ENCODE measurements around the gene ESPNL.
A peak's percentile ranks its signal among the peaks of the same experiment; 100 is the strongest.

ESPNL gene

GRCh38 chr2:238142382-238143205, 42.5 kb downstream of the ESPNL start:
- H3K36me3 ChIP-seq (ENCODE audit: insufficient read depth, low read length): no peaks in the 10 kb centered on the region
- H3K9me3 ChIP-seq (ENCODE audit: insufficient read depth, low read depth, low read length): no peaks in the 10 kb centered on the region
- no peak overlapping the region for H3K4me2 ChIP-seq (ENCODE audit: low read depth, low read length, poor library complexity, severe bottlenecking)
- TF ChIP-seq EZH2phosphoT487 (IDR thresholded peaks at IDR 0.05; ENCODE audit: borderline replicate concordance): no peak
- TF ChIP-seq CTCF (conservative IDR thresholded peaks at IDR 0.05; ENCODE audit: low read length): no peak
- no peak overlapping the region for H3K4me3 ChIP-seq (ENCODE audit: low read length, poor library complexity, severe bottlenecking)
- peaks cover 17% of the 10 kb centered on the region for H3K4me1 ChIP-seq (ENCODE audit: insufficient read depth, low read length, poor library complexity, severe bottlenecking)
- no peaks in the 10 kb centered on the region for H4K20me1 ChIP-seq (ENCODE audit: insufficient read depth, low read length, poor library complexity, severe bottlenecking)
- no peak overlapping the region for H2AFZ ChIP-seq (ENCODE audit: low read length)
- peak overlapping the region; percentile 49 for H3K9ac ChIP-seq (ENCODE audit: low read depth, low read length, poor library complexity, severe bottlenecking)
- H3K79me2 ChIP-seq (ENCODE audit: insufficient read depth, low read length): no peaks in the 10 kb centered on the region
- no peaks in the 10 kb centered on the region for H3K9me2 ChIP-seq (replicated peaks; ENCODE audit: low read depth, low read length)
- no peaks in the 10 kb centered on the region for H3F3A ChIP-seq (ENCODE audit: low read depth)
- no peaks in the 10 kb centered on the region for H3K27me3 ChIP-seq (ENCODE audit: insufficient read depth, low read length, poor library complexity, severe bottlenecking)

GRCh38 chr2:238143239-238143951, 43.3 kb downstream of the ESPNL start:
- Histone ChIP-seq H3K27me3 (ENCODE audit: insufficient read depth, low read length, poor library complexity, severe bottlenecking) (no peaks in the 10 kb centered on the region), H3K4me2 (ENCODE audit: low read depth, low read length, poor library complexity, severe bottlenecking) (no peak overlapping the region), H3K9ac (ENCODE audit: low read depth, low read length, poor library complexity, severe bottlenecking) (no peak overlapping the region), H3K9me3 (ENCODE audit: insufficient read depth, low read depth, low read length) (no peaks in the 10 kb centered on the region), H4K20me1 (ENCODE audit: insufficient read depth, low read length, poor library complexity, severe bottlenecking) (no peaks in the 10 kb centered on the region), H3K9me2 (replicated peaks; ENCODE audit: low read depth, low read length) (no peaks in the 10 kb centered on the region), H3K4me1 (ENCODE audit: insufficient read depth, low read length, poor library complexity, severe bottlenecking) (peaks cover 17% of the 10 kb centered on the region), H3K79me2 (ENCODE audit: insufficient read depth, low read length) (no peaks in the 10 kb centered on the region), H3K4me3 (ENCODE audit: low read length, poor library complexity, severe bottlenecking) (no peak overlapping the region), H3F3A (ENCODE audit: low read depth) (no peaks in the 10 kb centered on the region), H2AFZ (ENCODE audit: low read length) (no peak overlapping the region), H3K36me3 (ENCODE audit: insufficient read depth, low read length) (no peaks in the 10 kb centered on the region)
- TF ChIP-seq CTCF (conservative IDR thresholded peaks at IDR 0.05; ENCODE audit: low read length) (no peak), EZH2phosphoT487 (IDR thresholded peaks at IDR 0.05; ENCODE audit: borderline replicate concordance) (no peak)

GRCh38 chr2:238144262-238144661, 44.1 kb downstream of the ESPNL start:
- TF ChIP-seq EZH2phosphoT487 (IDR thresholded peaks at IDR 0.05; ENCODE audit: borderline replicate concordance) (no peak), CTCF (conservative IDR thresholded peaks at IDR 0.05; ENCODE audit: low read length) (no peak)
- H3K4me1 ChIP-seq (ENCODE audit: insufficient read depth, low read length, poor library complexity, severe bottlenecking): peaks cover 17% of the 10 kb centered on the region
- H2AFZ ChIP-seq (ENCODE audit: low read length): no peak overlapping the region
- no peak overlapping the region for H3K4me2 ChIP-seq (ENCODE audit: low read depth, low read length, poor library complexity, severe bottlenecking)
- H3K4me3 ChIP-seq (ENCODE audit: low read length, poor library complexity, severe bottlenecking): no peak overlapping the region
- no peaks in the 10 kb centered on the region for H3K79me2 ChIP-seq (ENCODE audit: insufficient read depth, low read length)
- H3F3A ChIP-seq (ENCODE audit: low read depth): no peaks in the 10 kb centered on the region
- no peak overlapping the region for H3K9ac ChIP-seq (ENCODE audit: low read depth, low read length, poor library complexity, severe bottlenecking)
- H3K9me3 ChIP-seq (ENCODE audit: insufficient read depth, low read depth, low read length): no peaks in the 10 kb centered on the region
- no peaks in the 10 kb centered on the region for H4K20me1 ChIP-seq (ENCODE audit: insufficient read depth, low read length, poor library complexity, severe bottlenecking)
- no peaks in the 10 kb centered on the region for H3K36me3 ChIP-seq (ENCODE audit: insufficient read depth, low read length)
- no peaks in the 10 kb centered on the region for H3K9me2 ChIP-seq (replicated peaks; ENCODE audit: low read depth, low read length)
- no peaks in the 10 kb centered on the region for H3K27me3 ChIP-seq (ENCODE audit: insufficient read depth, low read length, poor library complexity, severe bottlenecking)
